Measurements from ENCODE around the gene PLSCR4. TPM values are rescaled to one million over a fixed set of nuclear protein-coding genes. Genes with fewer than 3 reads are reported as not detected.
"Not testable (repeated sequence)": the region's sequence is repeated elsewhere in the genome, so short reads cannot be mapped to it uniquely, and the experiment has no call there.

PLSCR4 gene
- total RNA-seq, 1 experiment from 2014 or later = 4.1 TPM

GRCh38 chr3:146247911-146248310 lies 3.0 kb downstream of the PLSCR4 start:
- no peak for DNase-seq (ENCODE audit: low read depth)

DNA sequence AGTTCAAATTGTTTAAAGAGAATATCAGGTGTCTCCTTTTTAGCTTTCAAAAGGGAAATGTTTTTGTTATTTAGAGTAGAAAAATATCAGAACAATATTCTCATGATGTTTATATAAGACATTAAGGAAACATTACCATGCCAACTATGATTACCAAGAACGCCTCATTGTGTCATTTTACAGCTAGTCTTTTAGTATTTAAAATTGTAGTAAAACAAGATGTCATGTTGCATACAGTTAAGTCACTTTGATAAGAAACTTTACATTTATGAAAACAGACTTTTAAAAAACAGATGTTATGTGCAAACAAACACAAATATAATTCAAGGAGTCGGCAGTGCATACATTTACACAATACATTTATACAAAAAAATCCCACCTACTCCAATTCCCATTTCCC lies 4.4 kb downstream of the PLSCR4 start:
- DNase-seq (ENCODE audit: low read depth) = no peak

GRCh38 chr3:146243559-146243958 lies 7.3 kb downstream of the PLSCR4 start:
- no peak for DNase-seq (ENCODE audit: low read depth)

GRCh38 chr3:146241523-146242240 lies 9.2 kb downstream of the PLSCR4 start:
- DNase-seq (ENCODE audit: low read depth) = peak; percentile 27

DNA sequence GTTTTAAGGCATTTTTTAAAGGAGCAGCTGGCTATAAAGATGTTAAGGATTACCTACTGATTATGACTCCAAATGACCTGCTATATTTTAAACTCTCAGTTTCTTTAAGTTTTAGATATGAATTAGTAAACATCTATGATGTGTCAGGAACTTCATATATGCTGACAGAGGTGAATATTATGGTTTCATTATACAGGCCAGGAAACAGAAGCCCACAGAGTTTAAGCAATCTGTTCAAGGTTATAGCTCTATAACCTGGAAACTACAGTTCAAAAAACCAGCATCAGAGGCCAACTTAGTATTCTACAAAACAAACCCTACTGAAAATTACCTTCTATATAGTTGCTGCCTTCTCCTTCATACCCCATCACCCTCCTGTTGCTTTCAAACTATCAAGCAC lies 17.4 kb downstream of the PLSCR4 start:
- DNase-seq (ENCODE audit: low read depth) = no peak

DNA sequence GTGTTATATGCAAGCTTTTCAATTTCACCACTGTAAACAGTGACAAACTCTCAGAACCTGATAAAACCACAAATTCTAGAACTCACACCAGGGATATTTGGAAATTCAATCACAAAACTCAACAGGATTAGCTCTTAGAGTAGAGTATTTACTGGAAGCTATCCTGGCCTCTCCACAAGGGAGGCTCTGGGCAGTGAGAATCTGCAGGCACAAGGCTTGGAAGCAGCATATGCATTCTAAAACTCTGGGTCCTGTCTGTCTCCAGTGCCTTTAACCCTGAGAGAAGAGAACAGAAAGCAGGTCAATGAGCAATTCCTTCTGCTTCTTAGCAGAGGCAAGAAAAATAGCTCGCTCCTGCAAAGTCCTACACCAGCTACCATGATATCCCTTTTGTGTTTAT lies 23.4 kb downstream of the PLSCR4 start:
- no peak for DNase-seq (ENCODE audit: low read depth)

- DNase-seq (ENCODE audit: low read depth) = no peak
Observed at GRCh38 chr3:146226881-146227280, 24.0 kb downstream of the PLSCR4 start.

DNA sequence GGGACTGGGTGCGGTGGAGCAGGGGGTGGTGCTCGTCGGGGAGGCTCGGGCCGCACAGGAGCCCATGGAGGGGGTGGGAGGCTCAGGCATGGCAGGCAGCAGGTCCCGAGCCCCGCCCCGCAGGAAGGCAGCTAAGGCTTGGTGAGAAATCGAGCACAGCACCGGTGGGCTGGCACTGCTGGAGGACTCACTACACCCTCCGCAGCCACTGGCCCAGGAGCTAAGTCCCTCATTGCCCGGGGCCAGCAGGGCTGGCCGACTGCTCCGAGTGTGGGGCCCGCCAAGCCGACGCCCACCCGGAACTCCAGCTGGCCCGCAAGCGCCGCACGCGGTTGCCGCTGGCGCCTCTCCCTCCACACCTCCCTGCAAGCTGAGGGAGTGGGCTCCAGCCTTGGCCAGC lies 25.4 kb downstream of the PLSCR4 start:
- not testable (repeated sequence) for DNase-seq (ENCODE audit: low read depth)

DNA sequence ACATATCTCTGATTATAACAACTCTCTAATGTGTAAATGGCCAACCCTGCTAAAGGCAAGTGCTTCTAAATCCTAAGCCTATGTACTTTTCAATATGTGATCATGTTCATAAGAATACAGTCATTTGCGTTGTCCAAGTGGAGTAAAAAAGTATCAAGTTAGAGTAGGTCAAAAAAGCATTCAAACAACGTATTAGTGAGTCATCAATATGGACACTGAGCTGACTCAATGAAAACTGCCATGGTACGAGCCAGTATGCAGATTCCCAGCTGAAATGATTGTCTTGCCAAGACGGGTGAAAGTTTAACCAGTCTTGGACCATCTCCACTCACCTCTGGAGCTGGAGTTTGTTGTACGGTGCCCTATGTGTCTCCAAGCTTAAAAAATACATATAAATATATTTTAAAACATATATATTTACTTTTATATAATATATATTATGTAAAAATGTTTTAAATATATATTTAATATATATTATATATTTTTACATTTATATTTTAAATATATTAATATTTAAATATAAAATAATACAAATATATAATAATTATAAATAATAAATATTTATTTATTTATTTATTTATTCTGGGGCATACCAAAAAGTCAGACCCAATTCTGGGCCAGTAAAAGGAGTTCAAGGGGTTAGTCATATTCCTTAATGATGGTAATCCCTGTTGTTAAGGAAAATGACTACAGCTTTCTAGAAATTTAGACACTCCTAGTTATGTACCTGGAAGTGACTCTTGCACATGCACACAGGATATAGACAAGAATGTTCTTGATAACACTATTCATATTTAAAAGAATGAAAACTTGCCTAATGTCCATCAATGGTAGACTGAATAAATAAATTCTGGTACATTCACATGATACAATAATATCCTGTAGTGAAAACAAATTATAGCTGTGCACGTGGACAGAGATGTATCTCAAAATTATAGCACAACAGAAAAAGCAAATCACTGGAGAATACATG lies 27.2 kb downstream of the PLSCR4 start:
- DNase-seq (ENCODE audit: low read depth) = no peak

GRCh38 chr3:146222204-146223046 lies 28.5 kb downstream of the PLSCR4 start:
- DNase-seq (ENCODE audit: low read depth) = no peak

GRCh38 chr3:146221276-146221675 lies 29.6 kb downstream of the PLSCR4 start:
- DNase-seq (ENCODE audit: low read depth) = peak; percentile 11

GRCh38 chr3:146218880-146219866 lies 31.7 kb downstream of the PLSCR4 start:
- DNase-seq (ENCODE audit: low read depth) = peak; percentile 36

DNA sequence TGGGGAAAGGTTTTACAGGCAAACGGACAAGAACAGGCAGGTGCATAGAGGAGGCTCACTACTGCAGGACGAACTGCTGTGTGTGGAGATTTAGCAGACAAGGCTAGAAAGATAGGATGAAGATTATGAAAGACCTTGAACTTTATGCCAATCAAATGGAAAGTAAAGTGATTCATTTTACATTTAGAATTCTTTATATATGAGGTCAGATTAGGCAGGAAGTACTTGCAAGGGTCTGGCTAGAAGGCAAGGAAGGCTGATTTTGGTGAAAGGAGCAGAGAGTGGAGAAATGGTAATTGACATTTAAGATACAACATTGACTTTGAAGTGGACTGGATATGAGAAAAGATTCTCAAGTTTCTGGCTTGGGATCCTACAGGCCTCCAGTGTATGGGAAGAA lies 33.6 kb downstream of the PLSCR4 start:
- peak; percentile 8 for DNase-seq (ENCODE audit: low read depth)

GRCh38 chr3:146214493-146214892 lies 36.4 kb downstream of the PLSCR4 start:
- DNase-seq (ENCODE audit: low read depth) = no peak

- no peak for DNase-seq (ENCODE audit: low read depth)
Observed at GRCh38 chr3:146209371-146209770, 41.5 kb downstream of the PLSCR4 start.

DNA sequence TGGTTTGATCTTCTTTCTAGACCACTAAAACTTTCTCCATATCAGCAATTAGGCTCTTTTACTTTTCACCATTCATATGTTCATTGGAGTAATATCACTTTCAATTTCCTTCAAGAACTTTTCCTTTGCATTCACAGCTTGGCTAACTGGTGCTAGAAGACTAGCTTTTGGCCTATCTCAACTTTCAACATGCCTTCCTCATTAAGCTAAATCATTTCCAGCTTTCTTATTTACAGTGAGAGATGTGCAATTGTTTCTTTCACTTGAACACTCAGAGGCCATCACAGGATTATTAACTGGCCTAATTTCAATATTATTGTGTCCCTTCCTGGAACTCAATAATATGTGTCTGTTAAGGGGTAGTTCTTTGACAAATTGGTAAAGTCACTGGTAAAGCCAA lies 47.1 kb downstream of the PLSCR4 start:
- no peak for DNase-seq (ENCODE audit: low read depth)

- DNase-seq (ENCODE audit: low read depth) = no peak
Observed at GRCh38 chr3:146200461-146201220, 50.3 kb downstream of the PLSCR4 start.

DNA sequence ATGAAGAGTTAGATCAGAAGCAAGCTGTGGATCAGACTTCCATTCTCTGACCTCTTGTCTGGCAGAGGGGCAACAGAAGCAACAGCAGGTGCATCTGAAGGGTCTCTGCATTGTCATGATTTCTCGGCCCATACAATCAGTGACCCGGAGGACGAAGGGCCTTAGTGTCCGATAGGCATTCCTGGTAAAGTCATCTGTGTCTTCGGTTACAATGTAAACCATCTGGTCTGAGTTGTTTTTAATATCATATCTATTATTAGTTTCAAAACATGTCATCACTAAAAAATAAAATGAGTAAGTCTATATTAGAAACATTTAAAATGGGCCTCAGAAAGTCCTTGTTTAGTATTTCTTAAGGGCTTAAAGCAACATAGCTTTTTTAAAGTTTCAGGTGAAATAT lies 51.1 kb downstream of the PLSCR4 start:
- no peak for DNase-seq (ENCODE audit: low read depth)

- no peak for DNase-seq (ENCODE audit: low read depth)
Observed at GRCh38 chr3:146196789-146197188, 54.1 kb downstream of the PLSCR4 start.

DNA sequence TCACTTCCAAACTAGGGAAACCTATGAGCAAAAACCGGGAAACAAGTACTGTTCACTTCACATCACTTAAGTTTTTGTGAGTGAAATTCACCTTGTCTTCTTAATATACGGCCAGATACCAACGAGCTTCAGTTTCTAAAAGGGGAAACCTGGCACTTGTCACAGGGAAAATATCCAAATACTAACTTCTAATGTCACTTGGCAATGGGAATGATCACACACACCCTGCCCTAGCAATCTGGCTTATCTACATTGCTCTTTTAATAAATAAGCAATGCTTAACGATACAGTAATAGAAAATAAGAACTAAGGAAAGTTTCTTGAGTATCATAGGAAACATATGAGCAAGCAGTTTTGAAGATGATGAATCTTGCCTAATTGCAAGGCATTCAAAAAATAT lies 55.3 kb downstream of the PLSCR4 start:
- DNase-seq (ENCODE audit: low read depth) = no peak

Data from LHCN-M2 (cell line).